PC-9 (cell line): ENCODE results near the gene PSME3IP1. TPM values are rescaled to one million over a fixed set of nuclear protein-coding genes. Genes with fewer than 3 reads are reported as not detected.

Source experiments
- BruUV-seq: library from RNA; stranded (reverse); fragments of 400-500 nt; replicated peaks from 2 replicates; lab custom pipeline; 2021; lab: Mats Ljungman, UMichigan
- CTCF ChIA-PET: fragments of 300-600 bp; sonication (Branson Sonifier 250); formaldehyde crosslinking; loops from one replicate; lab custom pipeline; 2022; ENCODE audit warnings: antibody characterized with exemption; lab: Charles Lee
- POLR2A ChIA-PET: fragments of 300-600 bp; sonication (Branson Sonifier 250); formaldehyde crosslinking; loops from one replicate; lab custom pipeline; 2022; ENCODE audit warnings: antibody characterized with exemption; ENCODE audit not compliant: unreplicated experiment; lab: Charles Lee
- DNase-seq, 2 experiments: peaks; one replicate each; pipeline versions ENCODE4 v3.0.0 to v3.0.0-alpha.2; 2015 to 2022; ENCODE audit warnings: mixed read lengths in 1 of 2
- H2AFZ ChIP-seq: fragments of 200-600 bp; sonication (generic); 2 replicates; pipeline ENCODE4 v1.8.1; 2017; ENCODE audit warnings: antibody characterized with exemption
- H3F3A ChIP-seq: fragments of 200-600 bp; sonication (generic); 2 replicates; pipeline ENCODE4 v1.8.1; 2017; ENCODE audit warnings: antibody characterized with exemption, mild to moderate bottlenecking, low read depth; ENCODE audit not compliant: insufficient read depth
- H3K27ac ChIP-seq: fragments of 200-600 bp; sonication (generic); 2 replicates; pipeline ENCODE4 v1.6.1; 2016; ENCODE audit warnings: mixed run types
- H3K27me3 ChIP-seq: fragments of 200-600 bp; sonication (generic); 2 replicates; pipeline ENCODE4 v1.6.1; 2016; ENCODE audit warnings: low read depth, mixed run types; ENCODE audit not compliant: insufficient read depth
- H3K36me3 ChIP-seq: fragments of 200-600 bp; sonication (generic); 2 replicates; pipeline ENCODE4 v1.6.1; 2016; ENCODE audit warnings: low read depth, mixed run types
- H3K4me1 ChIP-seq: fragments of 200-600 bp; sonication (generic); replicated peaks from 2 replicates; pipeline ENCODE4 v1.6.1; 2016; ENCODE audit warnings: mixed run types; ENCODE audit not compliant: insufficient read depth
- H3K4me2 ChIP-seq: fragments of 200-600 bp; sonication (generic); 2 replicates; pipeline ENCODE4 v1.6.1; 2017; ENCODE audit warnings: mixed run types
- H3K4me3 ChIP-seq: fragments of 200-600 bp; sonication (generic); 2 replicates; pipeline ENCODE4 v1.6.1; 2016; ENCODE audit warnings: mixed run types
- H3K79me2 ChIP-seq: fragments of 200-600 bp; sonication (generic); 2 replicates; pipeline ENCODE4 v1.6.1; 2017; ENCODE audit warnings: low read depth, mixed run types
- H3K9me2 ChIP-seq: fragments of 200-600 bp; sonication (generic); 2 replicates; pipeline ENCODE4 v1.8.1; 2017; ENCODE audit warnings: mild to moderate bottlenecking; ENCODE audit not compliant: insufficient read depth
- H3K9me3 ChIP-seq: fragments of 200-600 bp; sonication (generic); 2 replicates; pipeline ENCODE4 v1.8.1; 2016; ENCODE audit warnings: low read depth; ENCODE audit not compliant: insufficient read depth
- H4K20me1 ChIP-seq: fragments of 200-600 bp; sonication (generic); 2 replicates; pipeline ENCODE4 v1.8.1; 2017; ENCODE audit not compliant: insufficient read depth
- EZH2 ChIP-seq: fragments of 200-600 bp; sonication (generic); IDR thresholded peaks from 2 replicates; pipeline ENCODE4 v1.8.0; 2017; ENCODE audit warnings: antibody characterized with exemption, low read depth
- intact Hi-C: fragments of 100-400 bp; cut with micrococcal nuclease; formaldehyde crosslinking; loops from one replicate; pipeline ENCODE4 v1.10.0; 2022; ENCODE audit not compliant: unreplicated experiment
- total RNA-seq: library from RNA; stranded (reverse); gene quantifications from 2 replicates; pipeline ENCODE4 v1.2.3, GENCODE V29; 2021
- TF ChIP-seq, protein P1 (sequence below): fragments of 200-600 bp; sonication (generic); conservative IDR thresholded peaks from 2 replicates; pipeline ENCODE4 v1.6.1; 2017; ENCODE audit warnings: mixed run types, antibody characterized with exemption, mild to moderate bottlenecking, moderate library complexity

Gene PSME3IP1
- total RNA-seq, 1 experiment from 2014 or later = 121 TPM

- Histone ChIP-seq H3F3A (no peaks in the 10 kb centered on the region), H2AFZ (no peak overlapping the region), H3K4me3 (no peak overlapping the region), H3K79me2 (no peaks in the 10 kb centered on the region), H3K4me1 (0 out of 2 replicates have a peak, but pooled peaks cover 4% of the 10 kb centered on the region), H4K20me1 (no peaks in the 10 kb centered on the region), H3K9me3 (no peaks in the 10 kb centered on the region), H3K27ac (no peak overlapping the region), H3K27me3 (no peaks in the 10 kb centered on the region), H3K36me3 (no peaks in the 10 kb centered on the region), H3K9me2 (no peaks in the 10 kb centered on the region), H3K4me2 (no peak overlapping the region)
- ChIA-PET POLR2A (interaction anchor here (0.5 kb wide), 1 partner anchor 24 kb away, joined by 8 read pairs; no protein-coding TSS in a partner anchor), CTCF (no interaction called here)
- intact Hi-C loops = no loop called here
- TF ChIP-seq, protein P1, sequence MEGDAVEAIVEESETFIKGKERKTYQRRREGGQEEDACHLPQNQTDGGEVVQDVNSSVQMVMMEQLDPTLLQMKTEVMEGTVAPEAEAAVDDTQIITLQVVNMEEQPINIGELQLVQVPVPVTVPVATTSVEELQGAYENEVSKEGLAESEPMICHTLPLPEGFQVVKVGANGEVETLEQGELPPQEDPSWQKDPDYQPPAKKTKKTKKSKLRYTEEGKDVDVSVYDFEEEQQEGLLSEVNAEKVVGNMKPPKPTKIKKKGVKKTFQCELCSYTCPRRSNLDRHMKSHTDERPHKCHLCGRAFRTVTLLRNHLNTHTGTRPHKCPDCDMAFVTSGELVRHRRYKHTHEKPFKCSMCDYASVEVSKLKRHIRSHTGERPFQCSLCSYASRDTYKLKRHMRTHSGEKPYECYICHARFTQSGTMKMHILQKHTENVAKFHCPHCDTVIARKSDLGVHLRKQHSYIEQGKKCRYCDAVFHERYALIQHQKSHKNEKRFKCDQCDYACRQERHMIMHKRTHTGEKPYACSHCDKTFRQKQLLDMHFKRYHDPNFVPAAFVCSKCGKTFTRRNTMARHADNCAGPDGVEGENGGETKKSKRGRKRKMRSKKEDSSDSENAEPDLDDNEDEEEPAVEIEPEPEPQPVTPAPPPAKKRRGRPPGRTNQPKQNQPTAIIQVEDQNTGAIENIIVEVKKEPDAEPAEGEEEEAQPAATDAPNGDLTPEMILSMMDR = no peak
- TF ChIP-seq EZH2 = no peak
- BruUV-seq = no TSS peak
- no peak for DNase-seq
Measured at GRCh38 chr16:57140931-57141668, 44.7 kb downstream of the PSME3IP1 start.

DNA sequence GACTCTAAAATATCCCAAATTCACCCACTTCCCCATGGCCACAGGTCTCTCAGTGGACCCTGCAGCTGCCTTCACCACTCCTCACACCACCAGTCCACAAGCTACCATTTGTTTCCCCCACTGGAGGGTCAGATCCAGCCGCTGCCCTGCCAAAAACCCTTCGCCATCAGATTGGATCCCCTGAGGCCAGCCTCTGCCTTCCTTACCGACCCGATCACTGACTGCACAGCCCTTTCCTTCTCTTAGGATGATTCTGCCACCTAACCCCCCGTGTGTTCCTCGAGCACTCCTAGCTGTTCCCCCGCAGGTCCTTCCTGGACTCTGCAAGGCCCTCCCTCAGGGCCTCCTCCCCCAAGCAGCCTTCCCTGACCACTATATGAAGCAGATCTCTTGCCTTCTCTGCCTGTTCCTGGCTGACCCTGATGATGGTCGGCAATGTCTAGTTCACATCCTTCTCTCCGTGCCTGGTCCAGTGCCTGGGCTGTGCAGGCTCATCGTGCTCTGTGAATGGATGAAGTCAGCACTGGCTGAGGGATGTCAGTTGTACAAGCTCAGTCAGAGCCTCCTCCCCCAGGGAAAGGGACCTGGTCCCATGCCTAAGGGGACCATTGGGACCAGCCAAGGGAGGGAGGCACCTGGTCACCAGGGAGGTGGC is 47.4 kb downstream of the PSME3IP1 start:
- Histone ChIP-seq H4K20me1 (no peaks in the 10 kb centered on the region), H2AFZ (no peak overlapping the region), H3K36me3 (no peaks in the 10 kb centered on the region), H3K4me1 (peaks cover 9% of the 10 kb centered on the region; the same call in 1 of the 2 replicates), H3K4me2 (no peak overlapping the region), H3K4me3 (no peak overlapping the region), H3K27me3 (no peaks in the 10 kb centered on the region), H3K27ac (no peak overlapping the region), H3K9me2 (no peaks in the 10 kb centered on the region), H3K9me3 (no peaks in the 10 kb centered on the region), H3F3A (no peaks in the 10 kb centered on the region), H3K79me2 (no peaks in the 10 kb centered on the region)
- no peak for TF ChIP-seq EZH2
- TF ChIP-seq, protein P1 = no peak
- ChIA-PET POLR2A (no interaction called here), CTCF (no interaction called here)
- intact Hi-C loops = no loop called here
- BruUV-seq = no TSS peak
- DNase-seq = no peak

DNA sequence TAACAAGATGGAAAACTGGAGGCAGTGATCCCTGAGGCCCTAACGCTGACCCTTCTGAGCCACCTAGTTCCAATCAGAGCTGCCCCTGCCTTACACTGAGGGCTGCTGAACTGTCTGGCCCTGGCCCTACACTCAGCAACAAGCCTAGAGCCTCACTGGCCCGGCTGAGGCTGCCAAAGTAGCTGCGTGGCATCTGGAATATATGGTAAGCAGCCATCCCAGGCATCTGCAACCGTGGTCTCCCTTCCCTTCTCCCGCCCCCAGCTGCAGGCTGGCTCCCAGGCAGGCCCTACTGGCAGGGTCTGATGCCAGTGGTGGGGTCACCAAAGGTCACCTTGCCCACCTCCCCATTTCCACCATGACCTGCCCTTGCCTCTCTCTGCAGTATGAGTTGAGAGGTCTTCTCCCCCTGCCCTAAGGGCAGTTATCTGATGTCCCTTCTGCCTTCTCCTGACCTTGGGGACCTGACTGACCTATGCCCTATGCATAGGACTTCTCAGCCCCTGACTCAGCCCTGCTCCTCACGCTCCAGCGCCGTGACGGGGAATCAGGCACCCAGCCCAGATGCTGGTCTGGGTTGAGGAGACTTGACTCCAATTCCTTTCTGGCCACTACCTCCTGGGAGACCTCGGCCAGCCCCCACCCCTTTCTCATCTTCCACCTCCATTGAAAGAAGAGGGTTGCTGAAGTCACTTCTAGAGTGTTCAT is 48.1 kb downstream of the PSME3IP1 start:
- H3K9me2 ChIP-seq = no peaks in the 10 kb centered on the region
- H3K36me3 ChIP-seq = no peaks in the 10 kb centered on the region
- ChIA-PET CTCF (no interaction called here), POLR2A (no interaction called here)
- no peaks in the 10 kb centered on the region for H3F3A ChIP-seq
- H3K4me3 ChIP-seq = no peak overlapping the region
- H3K27ac ChIP-seq = no peak overlapping the region
- H3K4me2 ChIP-seq = no peak overlapping the region
- no peaks in the 10 kb centered on the region for H3K79me2 ChIP-seq
- intact Hi-C loops = no loop called here
- no TSS peak for BruUV-seq
- no peak for DNase-seq
- peaks cover 9% of the 10 kb centered on the region; the same call in 1 of the 2 replicates for H3K4me1 ChIP-seq
- no peaks in the 10 kb centered on the region for H3K27me3 ChIP-seq
- H3K9me3 ChIP-seq = no peaks in the 10 kb centered on the region
- H4K20me1 ChIP-seq = no peaks in the 10 kb centered on the region
- no peak overlapping the region for H2AFZ ChIP-seq
- TF ChIP-seq, protein P1 = no peak
- no peak for TF ChIP-seq EZH2
